PC-3 (cell line): ENCODE data around the gene KRTAP17-1.

Source experiments
- EZH2 ChIP-seq: fragments of 300-600 bp; sonication (generic); IDR thresholded peaks from one replicate; pipeline ENCODE4 v1.6.1; 2017; ENCODE audit warnings: antibody characterized with exemption, mild to moderate bottlenecking, low read length; ENCODE audit not compliant: unreplicated experiment
- TF ChIP-seq, protein P1 (sequence below): fragments of 300-600 bp; sonication (generic); conservative IDR thresholded peaks from 2 replicates; pipeline ENCODE4 v1.5.1; 2017; ENCODE audit warnings: antibody characterized with exemption, low read depth, mild to moderate bottlenecking, low read length

- TF ChIP-seq, protein P1, sequence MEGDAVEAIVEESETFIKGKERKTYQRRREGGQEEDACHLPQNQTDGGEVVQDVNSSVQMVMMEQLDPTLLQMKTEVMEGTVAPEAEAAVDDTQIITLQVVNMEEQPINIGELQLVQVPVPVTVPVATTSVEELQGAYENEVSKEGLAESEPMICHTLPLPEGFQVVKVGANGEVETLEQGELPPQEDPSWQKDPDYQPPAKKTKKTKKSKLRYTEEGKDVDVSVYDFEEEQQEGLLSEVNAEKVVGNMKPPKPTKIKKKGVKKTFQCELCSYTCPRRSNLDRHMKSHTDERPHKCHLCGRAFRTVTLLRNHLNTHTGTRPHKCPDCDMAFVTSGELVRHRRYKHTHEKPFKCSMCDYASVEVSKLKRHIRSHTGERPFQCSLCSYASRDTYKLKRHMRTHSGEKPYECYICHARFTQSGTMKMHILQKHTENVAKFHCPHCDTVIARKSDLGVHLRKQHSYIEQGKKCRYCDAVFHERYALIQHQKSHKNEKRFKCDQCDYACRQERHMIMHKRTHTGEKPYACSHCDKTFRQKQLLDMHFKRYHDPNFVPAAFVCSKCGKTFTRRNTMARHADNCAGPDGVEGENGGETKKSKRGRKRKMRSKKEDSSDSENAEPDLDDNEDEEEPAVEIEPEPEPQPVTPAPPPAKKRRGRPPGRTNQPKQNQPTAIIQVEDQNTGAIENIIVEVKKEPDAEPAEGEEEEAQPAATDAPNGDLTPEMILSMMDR, result no peak
- TF ChIP-seq EZH2, result no peak
Observed at GRCh38 chr17:41287050-41287449, 28.5 kb downstream of the KRTAP17-1 start.
